Erythroblast (primary cell): ENCODE measurements around the gene RCAN3.
"Not testable (repeated sequence)": the region's sequence is repeated elsewhere in the genome, so short reads cannot be mapped to it uniquely, and the experiment has no call there.

Experiments used
- GATA1 ChIP-seq: IDR thresholded peaks from 2 replicates; pipeline ENCODE4 v1.6.1; 2011; ENCODE audit warnings: low read depth, mild to moderate bottlenecking, control low read depth, low read length, moderate library complexity
- POLR2A ChIP-seq: IDR thresholded peaks from 2 replicates; pipeline ENCODE4 v1.6.1; 2011; ENCODE audit warnings: mild to moderate bottlenecking, low read length

DNA sequence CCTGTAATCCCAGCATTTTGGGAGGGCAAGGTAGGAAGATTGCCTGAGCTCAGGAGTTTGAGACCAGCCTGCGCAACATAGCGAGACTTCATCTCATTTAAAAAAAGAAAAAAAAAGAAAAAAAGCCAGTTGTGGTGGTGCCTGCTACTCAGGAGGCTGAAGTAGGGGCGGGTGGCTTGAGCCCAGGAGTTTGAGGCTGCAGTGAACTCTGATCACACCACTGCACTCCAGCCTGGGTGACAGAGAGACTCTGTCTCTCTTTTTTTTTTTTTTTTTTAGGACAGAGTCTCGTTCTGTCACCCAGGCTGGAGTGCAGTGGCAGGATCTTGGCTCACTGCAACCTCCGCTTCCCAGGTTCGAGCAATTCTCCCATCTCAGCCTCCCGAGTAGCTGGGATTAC lies 26.7 kb downstream of the RCAN3 start:
- TF ChIP-seq POLR2A, GATA1: not testable (repeated sequence)
